Inflammatory macrophage treated with lipopolysaccharide for 4 hours (primary cell): ENCODE data around the gene ZNF664.
A peak's percentile ranks its signal among the peaks of the same experiment; 100 is the strongest.

ENCODE experiments used
- DNase-seq: peaks from one replicate; pipeline ENCODE4 v3.0.0-alpha.2; 2020

The ZNF664 gene

DNA sequence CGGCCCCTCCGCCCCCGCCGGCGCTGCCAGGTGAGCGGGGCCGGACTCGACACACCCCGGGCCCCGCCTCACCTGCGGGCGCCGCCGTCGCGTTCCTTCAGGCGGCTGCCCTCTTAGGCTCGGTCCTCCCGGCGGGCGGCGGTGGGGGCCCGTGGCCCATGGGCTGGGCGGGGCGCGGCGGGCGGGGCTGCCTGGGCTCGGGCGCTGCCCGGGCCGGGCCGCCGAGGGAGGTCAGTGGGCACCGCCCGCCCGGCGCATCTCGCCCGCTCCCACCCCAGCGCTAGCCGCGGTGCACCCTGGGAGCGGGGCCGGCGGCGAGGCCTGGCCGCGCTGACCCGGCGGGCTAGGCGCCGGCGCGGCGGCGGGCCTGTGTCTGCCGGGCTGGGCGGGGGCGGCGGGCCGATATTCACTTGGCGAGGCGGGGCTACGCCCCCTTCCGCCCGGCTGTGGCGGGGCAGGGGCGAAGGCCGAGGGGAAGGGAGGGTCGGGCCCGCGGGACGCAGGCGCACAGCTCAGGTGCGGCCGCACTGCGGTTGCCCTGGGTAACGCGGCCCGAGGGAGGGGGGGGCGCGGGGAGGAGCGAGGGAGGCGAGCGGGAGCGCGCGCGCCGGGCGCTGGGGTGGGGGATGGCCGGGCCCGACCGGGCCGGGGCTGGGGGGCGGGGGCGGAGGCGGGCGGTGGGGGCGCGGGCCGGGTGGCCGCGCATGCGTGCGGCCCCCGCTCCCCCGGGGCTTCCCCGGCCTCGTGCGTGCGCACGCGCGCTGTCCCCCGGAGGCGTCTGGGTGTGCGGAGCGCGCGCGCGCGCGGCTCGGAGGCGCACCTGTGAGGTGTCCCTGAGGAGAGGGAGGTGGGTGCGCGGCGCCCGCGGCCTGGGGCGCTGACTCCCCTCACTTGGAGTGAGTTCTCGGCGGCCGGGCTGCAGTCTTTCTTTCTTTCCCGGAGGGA, at the start of gene ZNF664, which contains the start of gene CCDC92:
Gene ZNF664, plus strand, starts transcription at position 759 of the 945 bp plus-strand sequence. CDS start 38,930 bp downstream, outside the sequence.
Gene CCDC92, minus strand, starts transcription at position 375 of the 945 bp plus-strand sequence. CDS start 28,526 bp downstream, outside the sequence.
- peak; percentile 80 for DNase-seq

DNA sequence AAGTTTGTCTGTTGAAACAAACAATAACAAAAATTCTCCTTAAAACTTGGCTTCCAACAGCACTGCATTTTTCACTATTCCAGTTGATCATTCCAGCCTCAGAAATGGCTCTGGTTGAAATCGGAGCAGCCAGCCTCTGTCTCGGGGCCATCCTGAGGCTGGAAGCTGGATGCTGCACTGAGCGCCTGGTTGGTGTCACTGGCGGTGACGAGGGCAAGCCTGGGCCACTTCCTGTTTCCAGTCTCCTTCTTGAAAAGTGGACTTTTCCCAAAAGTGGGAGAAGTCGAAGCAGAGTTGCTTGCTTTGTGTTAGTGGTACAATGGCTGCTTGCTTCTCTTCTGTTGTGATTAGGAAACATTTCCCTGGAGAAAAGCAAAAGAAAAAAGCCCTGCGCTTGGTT, 49.1 kb upstream of the ZNF664 start:
- DNase-seq: no peak

DNA sequence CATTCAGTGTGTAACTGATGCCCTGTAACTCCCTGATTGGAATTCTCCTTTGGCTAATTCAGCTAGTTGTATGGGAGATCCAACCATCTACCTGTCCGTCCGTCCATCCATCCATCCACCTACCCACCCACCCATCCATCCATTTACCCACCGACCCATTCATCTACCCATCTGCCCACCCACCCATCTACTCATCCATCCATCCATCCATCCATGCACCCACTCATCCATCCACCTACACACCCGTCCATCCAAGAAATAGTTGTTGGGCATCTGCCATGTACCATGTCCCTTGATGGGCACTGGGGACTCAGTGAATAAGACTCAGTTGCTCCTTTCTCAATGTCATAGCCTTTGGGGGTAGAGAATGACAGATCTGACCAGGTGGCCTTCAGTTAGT, 48.5 kb upstream of the ZNF664 start:
- no peak for DNase-seq

DNA sequence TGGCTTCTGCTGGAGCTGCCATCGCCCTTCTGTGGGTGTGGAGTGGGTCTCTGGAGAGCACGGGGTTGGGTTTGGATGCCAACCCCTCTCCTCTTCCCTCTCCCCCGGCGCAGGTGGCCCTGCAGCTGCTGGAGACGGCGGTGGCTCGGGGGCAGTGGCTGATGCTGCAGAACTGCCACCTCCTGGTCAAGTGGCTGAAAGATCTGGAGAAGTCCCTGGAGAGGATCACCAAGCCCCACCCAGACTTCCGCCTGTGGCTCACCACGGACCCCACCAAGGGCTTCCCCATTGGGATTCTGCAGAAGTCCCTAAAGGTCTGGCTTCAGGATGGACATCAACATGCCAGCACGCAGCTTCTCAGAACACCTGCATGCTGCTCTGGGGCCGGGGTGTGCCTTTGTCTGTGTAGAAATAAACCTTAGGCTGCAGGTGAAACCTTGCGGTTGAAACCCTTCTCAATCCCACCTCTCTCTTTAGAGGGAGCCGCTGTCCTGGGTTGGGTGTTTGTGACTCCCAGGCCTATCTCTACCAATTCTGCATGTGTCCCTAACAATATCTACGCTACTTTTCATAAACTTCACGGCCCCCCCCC, 44.6 kb upstream of the ZNF664 start:
- no peak for DNase-seq

DNA sequence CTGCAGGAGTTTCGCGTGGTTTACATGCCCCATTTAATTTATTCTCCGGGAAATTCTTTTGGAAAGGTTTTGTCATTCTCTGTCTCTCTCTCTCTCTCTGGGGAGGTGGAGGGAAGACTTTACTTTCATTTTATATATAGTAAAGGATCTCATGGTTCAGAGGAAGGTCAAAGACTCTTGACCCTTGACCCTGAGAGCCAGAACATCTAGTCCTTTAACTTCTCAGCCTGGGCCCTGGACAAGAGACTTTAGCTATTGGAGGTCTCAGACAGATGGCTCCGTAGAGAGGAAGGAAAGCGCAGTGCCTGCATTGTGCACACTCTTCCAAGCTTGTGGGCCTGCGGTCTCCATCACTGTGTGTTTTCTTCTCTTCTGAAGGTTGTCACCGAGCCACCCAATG, 44.1 kb upstream of the ZNF664 start:
- DNase-seq: no peak

DNA sequence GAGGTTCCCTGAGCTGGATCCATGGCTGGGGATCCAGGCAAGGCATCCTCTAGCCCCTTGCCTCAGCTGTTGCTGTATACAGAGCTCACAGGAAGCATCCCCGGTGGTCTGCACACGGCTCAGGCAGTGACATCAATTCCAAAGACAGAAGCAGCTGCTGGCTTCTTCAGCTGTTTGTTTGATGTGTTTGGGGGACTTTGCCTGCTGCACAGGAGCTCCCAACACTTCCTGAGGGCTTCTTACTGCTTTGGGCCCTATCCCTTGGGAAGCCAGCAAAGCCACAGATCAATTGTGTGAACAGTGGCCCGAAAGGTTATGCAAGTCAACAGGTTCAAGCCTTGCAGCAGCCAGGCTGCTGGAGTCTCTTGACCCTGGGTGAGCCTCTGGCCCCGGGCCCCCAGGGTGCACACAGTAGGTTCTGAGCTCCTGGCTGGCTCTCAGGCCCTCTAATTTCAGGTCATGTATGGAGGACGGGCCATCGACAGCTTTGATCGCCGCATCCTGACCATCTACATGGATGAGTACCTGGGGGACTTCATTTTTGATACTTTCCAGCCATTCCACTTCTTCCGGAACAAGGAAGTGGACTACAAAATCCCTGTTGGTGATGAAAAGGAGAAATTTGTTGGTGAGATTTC, 43.0 kb upstream of the ZNF664 start:
- DNase-seq: no peak

DNA sequence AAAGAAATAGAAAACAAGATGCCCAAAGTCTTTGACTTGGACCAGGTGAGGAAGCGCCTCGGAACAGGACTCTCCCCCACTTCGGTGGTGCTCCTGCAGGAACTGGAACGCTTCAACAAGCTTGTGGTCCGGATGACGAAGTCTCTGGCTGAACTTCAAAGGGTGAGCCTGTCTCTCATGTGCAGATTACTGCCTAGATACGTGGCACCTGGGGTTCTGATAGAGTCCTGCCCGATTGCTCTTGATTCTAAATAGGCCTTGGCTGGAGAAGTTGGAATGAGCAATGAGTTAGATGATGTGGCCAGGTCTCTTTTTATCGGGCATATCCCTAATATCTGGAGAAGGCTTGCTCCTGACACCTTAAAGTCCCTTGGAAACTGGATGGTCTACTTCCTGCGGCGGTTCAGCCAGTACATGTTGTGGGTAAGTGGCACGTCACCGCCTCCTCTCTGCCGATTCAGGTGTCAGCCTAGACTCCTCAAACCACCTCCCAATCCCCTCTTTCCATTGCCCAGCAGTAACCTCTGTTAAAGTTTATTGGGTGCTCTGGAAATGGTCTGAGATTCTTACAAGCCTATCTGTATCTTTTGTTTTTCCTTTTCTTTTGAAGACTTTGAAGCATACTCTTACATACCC, 41.2 kb upstream of the ZNF664 start:
- no peak for DNase-seq

DNA sequence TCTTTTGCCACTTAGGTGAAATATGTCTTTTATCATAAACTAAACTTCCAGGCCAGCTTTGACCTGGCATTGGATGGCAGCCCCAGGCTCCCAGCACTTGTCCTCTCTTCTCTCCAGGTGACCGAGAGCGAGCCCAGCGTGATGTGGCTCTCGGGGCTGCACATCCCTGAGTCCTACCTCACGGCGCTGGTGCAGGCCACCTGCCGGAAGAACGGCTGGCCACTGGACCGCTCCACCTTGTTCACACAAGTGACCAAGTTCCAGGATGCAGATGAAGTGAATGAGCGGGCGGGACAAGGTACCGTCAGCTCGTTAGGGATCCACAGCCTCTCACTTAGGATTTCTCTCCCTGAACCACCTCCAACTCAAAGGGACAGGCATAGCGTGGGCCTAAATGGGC, 39.8 kb upstream of the ZNF664 start:
- no peak for DNase-seq

DNA sequence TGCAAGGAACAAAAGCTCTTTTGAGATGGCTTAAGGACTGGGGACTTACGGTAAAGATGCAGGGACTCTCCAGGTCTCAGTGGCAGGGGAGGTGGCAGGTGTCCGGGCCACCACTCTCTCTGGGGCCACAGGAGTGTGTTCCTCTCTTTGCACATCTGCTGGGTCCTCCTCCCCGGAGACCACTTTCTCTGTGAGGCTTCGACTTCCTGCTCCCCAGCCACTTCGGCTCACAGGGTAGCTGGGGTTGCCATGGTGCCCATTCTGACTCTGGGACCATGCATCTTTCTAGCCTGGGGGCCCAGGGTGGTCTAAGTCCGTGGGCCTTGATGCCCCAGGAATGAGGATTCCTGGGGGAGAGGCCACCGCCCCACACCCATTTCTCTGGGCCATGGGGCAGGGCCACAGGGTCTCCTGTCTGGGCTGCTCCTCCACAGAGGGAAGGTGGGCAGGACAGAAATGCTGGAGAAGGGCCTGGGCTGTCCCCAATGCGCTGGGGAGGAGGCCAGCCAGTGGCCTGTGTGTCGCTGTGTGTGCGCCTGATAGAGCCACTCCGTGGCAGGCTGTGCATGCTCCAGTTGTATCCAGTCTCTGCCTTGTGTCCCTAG, 38.9 kb upstream of the ZNF664 start:
- DNase-seq: no peak

DNA sequence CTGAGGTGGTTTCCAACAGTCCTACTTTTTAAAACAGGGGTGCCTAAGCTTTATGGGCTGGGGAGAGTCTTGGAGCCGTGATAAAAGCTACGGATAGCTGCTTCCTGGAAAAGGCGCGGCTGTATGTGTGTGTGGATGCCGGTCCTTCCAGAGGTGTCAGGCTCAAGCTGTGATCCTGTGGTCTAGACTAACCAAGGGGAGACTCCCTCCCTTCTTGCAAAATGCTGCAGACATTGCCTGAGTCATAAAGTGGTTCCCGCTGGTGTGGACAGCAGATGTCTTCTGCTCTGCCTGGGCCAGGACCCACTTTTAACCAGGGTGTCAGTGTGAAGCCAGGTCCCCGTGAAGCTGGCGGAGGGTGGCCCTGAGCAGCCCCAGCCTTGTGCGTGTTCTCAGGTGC, 38.2 kb upstream of the ZNF664 start:
- DNase-seq: peak; percentile 15

DNA sequence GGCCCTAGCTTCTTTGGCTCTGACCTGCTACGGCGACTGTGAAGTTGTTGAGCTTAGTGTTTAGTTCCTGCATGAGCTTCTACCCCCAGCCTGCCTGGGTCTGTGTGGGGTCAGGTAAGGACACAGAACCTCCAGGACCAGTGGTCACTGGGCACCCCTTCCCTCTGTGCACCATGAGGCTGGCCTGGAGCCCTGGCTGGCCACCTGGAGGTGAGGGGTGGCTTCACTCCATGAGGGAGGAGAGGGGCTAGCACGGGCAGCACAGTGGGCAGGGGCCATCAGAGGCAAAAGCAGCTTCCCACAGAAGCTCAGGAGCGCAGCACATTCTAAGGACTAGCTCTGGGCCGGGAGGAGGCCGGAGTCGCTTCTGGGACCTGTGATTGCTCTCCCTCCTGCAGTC, 37.1 kb upstream of the ZNF664 start:
- no peak for DNase-seq

DNA sequence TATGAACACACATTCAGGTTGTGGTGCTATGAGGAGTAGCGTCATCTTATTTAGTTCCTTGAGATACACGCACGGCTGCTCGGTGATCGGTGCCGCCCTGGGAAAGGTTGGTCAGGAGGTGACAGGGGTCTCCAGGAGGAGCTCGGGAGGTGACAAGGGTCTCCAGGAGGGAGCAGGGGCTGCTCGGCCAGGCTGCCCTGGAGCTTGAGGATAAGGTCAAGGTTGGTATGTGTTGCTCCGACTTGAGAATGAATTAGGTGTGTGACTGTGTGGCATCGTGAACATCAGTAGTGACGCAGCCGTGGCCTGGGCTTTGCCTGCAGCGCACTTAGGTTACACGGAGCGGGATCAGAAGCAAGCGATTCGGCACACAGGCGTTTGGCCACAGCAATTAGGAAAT, 36.5 kb upstream of the ZNF664 start:
- no peak for DNase-seq

DNA sequence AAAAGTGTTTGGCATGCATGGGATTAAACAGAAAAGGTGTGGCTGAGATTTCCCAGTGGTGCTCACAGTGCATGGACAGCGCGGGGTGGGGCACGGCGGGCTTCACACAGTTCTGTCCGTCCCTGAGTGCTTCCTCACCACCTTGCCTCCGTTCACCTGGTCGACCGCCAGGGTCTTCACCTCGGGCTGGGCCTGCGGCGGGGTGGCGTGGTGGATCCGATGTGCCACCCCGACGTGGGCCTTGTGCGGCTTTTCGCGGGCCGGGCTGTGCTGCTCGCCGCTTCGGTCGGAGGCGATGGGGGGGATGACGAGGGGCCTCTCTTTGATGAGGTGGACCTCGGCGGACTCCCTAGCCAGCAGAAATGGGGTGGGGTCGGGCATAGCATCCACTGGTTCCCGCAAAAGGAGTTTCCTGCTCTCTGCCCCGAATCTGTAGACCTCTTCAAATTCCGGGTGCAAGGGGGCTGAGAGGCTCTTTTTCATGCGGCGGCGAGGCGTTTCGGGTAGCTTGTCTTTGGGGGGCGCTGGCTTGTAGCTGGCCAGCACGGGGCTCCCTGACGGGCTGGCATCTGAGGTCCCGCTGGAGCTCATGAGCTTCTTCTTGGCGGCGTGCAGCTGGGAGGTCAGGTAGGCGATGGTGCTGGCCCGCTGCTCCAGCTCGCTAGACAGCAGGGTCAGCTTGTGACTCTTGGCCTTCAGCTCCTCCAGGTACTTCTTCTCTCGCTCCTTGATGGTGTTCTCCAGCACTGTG, 35.9 kb upstream of the ZNF664 start:
- no peak for DNase-seq

DNA sequence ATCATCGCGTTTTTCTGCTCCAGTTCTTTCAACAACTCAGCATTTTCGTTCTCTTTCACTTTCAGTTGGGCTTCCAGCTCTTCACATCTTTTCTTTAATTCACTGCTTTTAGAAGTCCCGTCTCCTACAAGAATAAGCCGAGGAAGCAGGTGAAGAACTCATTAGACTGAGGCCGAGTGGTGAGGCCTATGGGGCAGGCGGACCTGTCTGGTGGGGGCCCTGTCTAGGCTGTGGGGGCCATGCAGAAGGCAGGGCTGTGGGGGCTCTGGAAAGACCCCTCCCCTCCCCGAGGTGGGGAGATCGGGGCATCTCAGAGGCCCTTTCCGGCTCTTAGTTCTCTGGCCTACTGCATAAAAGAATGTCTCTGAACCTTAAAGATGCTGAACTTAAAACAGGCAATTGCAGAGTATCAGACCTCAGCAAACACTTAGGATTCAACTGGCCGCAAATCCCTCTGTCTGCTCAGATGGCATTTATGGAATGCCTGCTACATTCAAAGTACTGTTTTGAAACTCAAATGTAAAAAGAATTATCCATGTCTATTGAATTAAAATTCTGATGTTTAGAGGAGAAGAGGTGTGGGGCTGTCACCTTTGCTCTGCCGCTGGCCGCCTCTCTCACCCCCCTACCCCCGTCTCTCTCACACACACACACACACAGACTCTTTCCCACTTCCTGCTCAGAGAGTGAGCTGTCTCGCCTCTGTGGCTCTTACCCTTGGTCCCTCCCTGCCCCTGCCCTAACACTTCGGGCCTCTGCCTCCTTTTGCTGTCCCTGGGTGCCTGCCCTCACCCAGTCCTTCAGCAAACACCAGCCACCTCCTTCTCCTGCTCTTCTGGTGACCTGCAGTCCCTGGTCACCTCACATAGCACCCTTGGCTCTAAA, 35.1 kb upstream of the ZNF664 start:
- DNase-seq: peak; percentile 5

DNA sequence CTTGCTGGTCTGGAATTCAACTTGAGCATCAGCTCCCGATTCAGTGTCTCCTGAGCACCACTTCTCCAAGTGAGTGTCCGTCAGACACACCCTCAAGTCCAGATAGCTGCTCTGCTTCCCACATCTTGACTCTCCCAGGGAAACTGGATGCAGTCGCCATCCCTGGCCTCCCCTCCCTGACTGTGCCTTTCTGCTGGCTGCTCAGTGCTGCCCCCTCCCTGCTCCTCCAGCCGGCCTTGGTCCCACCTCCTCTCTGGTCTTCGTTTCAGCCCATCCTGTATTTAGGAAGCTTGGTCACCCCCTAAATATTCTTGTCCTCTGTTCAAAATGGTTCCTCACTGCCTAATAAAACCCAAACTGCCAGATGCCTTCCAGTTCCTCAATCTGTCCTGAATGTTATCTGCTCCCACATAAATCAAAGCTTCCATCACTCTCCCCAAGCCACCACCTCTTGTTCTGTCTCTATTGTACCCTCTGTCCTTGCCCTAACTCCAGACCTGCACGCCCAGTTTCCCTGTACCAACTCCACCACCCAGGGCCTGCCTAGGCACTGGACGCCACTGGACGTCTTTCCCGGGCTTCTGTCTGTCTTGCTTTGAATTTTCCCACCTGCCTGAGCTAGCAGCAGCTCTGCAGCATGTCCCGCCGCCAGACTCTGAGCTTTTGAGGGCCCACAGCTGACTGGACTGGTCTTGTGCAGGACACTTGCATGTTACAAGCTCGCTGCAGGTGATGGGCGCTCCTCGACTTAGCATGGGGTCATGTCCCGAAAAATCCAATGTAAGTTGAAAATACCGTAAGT, 34.1 kb upstream of the ZNF664 start:
- no peak for DNase-seq

DNA sequence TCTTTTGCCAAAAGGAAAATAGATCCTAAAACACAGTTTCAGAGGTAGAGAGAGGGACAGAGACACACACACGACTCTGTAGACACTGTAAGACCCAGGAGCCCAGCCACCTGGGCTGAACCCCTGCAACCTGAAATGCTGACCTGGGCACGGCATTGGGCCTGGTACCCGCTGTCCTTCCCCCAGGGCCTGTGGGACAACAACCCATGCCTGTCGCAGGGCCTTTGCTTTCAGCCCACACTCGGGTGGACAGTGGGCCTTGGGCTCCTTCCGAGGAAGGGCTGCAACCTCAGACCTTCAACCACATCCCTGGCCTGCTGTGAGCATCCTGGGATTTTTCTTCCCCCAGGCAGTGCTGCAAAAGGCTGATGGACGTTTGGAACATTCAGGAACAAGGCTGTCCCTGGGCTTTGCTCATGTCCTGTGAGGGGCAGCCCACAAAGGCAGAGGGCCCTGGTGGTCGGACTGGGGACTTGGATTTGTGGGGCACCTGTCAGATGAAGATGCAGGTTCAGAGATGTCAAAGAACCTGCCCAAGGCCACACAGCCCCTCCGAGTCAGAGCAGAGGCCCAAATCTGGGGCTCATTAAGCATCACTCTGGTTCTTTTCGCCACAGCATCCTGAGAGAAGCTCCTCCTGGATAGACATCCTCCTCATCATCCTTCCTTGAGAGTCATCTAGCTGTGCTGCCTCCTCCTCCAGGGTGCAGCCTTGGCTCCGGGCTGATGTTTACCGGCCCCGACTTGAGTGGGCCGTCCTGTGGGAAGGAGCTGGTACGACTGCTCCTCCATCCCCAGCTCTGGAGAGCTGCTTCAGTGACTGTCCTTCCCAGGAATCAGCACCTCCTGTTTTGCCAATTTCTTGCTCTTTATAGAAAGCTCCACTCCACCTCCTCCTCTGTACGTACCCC, 33.0 kb upstream of the ZNF664 start:
- no peak for DNase-seq

DNA sequence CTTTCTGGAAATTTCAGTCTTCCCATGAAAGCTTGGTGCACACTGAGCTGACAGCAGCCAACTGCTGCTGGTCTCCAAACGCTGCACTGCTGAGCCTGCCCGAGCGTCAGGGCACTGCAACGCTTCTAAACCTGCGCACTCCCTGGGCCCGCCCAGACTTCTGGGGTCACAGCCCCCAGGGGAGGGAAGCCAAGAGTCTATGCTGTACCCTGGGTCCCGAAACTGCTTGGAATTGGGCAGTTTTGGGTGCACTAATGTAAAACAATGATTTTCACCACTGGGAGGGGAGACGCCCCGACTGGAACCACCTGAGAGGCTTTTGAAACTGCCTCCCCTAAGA, 32.4 kb upstream of the ZNF664 start:
- no peak for DNase-seq

DNA sequence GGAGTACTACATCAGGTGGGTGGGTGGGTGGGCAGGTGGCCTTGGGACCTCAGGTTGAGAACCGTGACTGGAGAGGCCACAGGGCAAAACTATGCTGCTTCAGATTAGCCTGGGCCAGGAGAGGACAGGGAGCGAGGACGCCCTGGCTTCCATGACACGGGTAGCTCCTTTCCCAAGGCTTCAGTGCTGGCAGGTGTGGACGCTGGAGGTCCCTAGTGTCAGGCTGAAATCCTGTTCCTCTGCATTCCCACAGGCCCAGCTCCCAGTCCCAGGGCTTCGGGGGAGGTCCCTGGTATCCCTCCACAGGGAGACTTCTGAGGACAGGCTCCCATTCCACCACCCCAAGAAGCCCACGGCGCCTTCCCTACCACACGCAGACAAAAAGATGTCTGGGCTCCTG, 32.0 kb upstream of the ZNF664 start:
- no peak for DNase-seq

DNA sequence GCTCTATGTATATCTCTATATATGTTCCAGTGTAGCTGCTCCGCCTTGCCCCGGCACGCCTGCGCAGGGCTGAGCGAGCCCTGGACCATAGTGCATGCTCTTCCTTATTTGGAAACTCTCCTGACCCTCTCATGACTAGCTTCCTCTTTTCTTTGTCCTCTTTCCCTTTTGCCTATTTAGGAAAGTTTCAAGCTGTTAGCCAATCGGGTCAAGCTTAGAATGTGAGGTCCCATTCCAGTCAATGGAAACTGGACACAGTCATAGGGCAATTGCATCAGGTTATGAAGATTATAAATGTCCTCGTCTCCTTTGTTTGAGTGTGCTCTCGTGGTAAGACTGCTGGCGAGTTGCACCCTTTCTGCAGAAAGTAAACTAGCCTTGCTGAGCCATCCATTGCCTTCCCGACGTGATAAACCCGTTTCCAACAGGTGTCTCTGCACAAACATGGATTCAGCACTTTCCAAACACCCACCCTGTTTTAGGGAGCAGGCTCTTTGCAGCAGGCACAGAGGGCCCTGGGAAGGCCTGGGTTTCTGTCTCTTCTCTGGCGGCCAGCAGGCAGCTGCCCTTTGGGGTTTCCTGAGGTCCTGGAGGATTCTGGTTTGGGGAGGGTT, 31.3 kb upstream of the ZNF664 start:
- peak; percentile 93 for DNase-seq
